LHCN-M2 (cell line): ENCODE data around the gene MYH15. TPM values are rescaled to one million over a fixed set of nuclear protein-coding genes. Genes with fewer than 3 reads are reported as not detected.

ENCODE experiments used
- DNase-seq: peaks from one replicate; pipeline ENCODE4 v3.0.0-alpha.2; 2012; ENCODE audit warnings: low read depth
- total RNA-seq: library from RNA; depleted of rRNA; stranded (reverse); fragments of >200 nt; gene quantifications from 2 replicates; pipeline ENCODE4 v1.2.3, GENCODE V29; 2014

Gene MYH15
- total RNA-seq, 1 experiment from 2014 or later = 5.2 TPM

DNA sequence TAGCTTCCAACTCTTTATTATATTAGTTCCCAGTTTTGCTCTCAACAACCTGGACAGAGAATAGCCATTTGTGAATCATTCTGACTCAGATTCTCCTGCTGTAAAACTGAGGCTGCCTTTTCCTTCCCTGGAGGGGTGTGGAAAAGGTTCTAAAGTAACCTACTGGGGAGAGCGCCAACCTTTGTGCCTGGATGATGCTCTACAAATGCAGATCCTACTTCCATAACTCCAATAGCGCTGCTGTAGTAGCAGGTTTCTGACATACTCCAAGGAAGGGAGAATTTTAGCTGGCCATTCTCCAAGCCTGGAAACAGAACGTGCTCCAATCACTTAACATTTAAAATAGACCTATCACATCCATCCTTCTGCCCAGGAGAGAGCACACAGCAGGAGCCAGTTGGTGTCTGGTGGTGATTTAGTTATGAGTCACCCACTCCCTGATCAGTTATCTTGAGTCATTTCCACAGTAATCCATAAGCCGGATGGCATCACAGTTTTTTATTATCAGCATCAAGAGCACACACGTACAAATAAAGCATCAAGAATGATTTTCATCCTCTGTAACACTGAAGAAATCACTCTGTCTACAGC lies 38.3 kb downstream of the MYH15 start:
- peak; percentile 97 for DNase-seq

GRCh38 chr3:108471426-108471825 lies 39.0 kb downstream of the MYH15 start:
- peak; percentile 48 for DNase-seq

DNA sequence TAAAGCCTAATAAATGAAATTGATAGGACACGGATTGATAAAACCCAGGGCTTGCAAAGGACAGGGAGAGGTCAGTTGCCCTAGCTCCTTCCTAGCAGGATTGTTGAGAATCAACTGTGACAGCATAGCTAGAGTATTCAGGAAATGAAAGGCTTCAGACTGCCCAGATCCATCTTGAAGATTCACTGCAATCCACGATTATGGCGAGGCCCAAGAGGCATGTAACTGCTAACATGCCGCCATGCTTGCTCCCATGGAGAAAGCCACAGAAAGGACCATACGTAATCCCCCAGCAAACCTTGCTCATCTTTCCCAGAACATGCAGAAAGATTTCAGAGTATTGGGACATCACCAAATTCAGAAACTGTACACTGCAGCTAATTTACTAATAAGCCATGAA lies 41.3 kb downstream of the MYH15 start:
- no peak for DNase-seq

- DNase-seq = no peak
Measured at GRCh38 chr3:108468577-108468976, 41.8 kb downstream of the MYH15 start.

- DNase-seq = peak; percentile 39
Measured at GRCh38 chr3:108462899-108463298, 47.5 kb downstream of the MYH15 start.

GRCh38 chr3:108461661-108462111 lies 48.7 kb downstream of the MYH15 start:
- DNase-seq = peak; percentile 49

DNA sequence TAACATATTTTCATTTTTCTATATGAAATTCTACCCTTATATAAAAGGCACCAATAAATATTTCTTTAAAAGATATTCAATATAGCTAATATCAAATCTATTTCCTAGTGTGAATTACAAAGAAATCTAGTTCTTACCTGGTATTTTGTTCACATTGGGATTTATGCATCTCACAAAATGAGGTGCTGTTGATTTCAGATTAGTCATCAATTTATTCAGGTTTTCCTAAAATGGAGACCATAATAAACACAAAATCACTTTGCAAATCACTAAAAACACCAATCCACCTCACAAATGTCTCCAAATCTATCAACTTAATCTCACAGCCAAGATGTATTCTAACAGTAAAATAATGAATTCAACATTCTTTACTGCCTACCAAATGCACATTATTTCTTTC lies 51.2 kb downstream of the MYH15 start:
- no peak for DNase-seq

GRCh38 chr3:108455212-108455705 lies 55.1 kb downstream of the MYH15 start:
- no peak for DNase-seq

- no peak for DNase-seq
Measured at GRCh38 chr3:108453565-108453964, 56.8 kb downstream of the MYH15 start.

GRCh38 chr3:108450444-108450843 lies 60.0 kb downstream of the MYH15 start:
- DNase-seq = no peak

- no peak for DNase-seq
Measured at GRCh38 chr3:108448593-108448992, 61.8 kb downstream of the MYH15 start.

- DNase-seq = no peak
Measured at GRCh38 chr3:108447096-108447847, 63.1 kb downstream of the MYH15 start.

DNA sequence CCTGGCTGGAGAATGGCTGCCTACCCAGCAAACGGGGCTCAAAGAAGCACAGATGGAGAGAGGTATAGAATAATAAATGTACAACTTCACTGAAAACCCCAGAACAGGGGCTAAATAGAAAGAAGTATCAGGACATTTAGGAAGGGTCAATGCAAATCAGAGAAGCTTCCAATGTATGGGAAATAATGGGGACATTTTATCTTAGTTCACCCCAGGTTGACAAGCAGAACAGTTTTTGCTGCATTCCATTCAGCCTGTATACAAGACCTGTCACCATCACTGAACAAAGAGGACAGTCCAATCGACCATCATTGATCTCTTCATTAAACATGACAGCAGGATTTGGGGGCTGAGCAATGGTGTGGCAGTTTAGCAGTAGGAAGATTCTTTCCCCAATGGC lies 68.1 kb downstream of the MYH15 start:
- no peak for DNase-seq

DNA sequence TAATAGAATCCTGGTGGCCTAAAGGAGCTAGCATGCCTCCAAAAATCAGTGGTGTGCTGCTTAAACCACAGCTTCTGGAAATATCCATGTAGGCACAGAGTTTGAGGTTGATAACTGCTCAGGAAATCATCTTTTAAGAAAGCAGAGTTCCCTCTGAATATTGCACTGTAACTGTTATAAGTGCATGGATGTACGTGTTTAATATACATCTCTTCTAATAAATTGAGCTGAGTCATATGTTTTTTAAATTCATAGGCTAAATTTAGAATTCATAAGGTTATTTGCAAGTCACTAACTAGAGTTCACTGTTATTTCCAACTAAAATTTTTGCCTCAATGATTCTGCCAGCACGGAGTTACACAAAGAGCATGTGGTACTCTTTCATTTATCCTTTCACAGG lies 68.9 kb downstream of the MYH15 start:
- DNase-seq = no peak

- peak; percentile 61 for DNase-seq
Measured at GRCh38 chr3:108441071-108441507, 69.3 kb downstream of the MYH15 start.

DNA sequence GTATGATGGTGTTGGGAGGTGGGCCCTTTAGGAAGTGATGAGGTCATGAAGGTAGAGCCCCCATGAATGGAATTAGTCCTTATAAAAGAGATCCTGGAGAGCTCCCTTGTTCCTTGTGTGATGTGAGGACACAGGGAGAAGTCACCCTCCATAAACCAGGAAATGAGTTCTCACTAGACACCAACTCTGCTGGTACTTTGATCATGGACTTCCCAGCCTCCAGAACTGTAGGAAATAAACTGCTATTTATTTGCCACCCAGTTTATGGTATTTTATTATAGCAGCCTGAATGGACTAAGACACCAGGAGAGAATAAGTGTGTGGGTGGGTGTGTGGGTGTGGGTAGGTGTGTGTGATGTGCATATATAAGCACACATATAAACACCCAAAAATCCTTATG lies 71.9 kb downstream of the MYH15 start:
- no peak for DNase-seq

DNA sequence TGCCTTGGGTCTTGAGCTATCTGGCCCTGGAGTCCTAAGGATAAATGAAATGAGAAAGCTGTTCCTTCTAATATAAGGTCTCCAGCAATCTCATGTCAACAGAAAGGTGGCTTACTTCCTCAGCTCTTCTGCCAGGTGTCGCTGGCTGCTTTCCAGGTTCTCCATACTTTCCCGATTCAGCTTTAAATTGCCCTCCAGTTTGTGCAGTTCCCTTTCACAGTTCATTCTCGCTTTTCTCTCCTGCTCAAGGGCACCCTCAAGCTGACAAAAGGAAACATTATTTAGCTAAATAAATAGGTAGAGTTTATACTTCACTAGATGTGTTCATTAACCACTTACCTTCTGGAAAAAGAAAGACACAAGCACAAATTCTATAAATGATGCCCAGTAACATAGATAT lies 73.0 kb downstream of the MYH15 start:
- no peak for DNase-seq

DNA sequence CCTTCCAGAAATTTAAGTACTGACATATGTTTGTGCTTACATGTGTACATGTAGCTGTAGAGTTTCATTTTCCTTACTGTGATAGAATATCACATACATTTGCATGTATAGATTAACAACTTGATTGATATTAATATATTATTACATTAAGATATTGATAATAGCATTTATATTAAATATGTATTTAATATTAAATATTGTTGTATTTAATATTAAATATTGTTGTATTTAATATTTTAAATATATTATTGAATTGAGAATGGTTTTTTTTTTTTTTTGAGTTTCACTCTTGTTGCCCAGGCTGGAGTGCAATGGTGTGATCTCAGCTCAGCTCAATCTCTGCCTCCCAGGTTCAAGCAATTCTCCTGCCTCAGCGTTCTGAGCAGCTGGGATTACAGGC lies 76.5 kb downstream of the MYH15 start:
- no peak for DNase-seq

GRCh38 chr3:108432431-108432830 lies 78.0 kb downstream of the MYH15 start:
- DNase-seq = no peak

DNA sequence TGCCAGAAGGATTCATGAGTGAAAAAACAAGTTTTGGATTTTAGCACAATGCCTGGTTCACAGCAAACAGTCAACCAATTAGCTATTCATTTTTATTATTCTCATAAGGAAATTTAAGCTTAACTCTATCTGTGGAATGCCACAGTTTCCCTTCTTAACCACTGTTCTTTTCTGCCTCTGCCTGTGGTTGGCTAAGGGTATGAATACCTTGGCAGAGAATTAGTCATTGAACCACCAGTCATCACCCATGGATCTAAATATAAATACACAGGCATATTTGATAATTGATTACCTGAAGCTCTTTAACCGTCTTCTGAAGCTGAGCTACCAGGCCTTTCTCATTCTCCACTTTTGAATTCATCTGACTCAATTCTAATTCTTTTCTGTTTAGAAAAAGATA lies 79.9 kb downstream of the MYH15 start:
- peak; percentile 54 for DNase-seq

GRCh38 chr3:108428586-108428985 lies 81.8 kb downstream of the MYH15 start:
- DNase-seq = no peak

GRCh38 chr3:108420926-108421325 lies 89.5 kb downstream of the MYH15 start:
- peak; percentile 75 for DNase-seq
